RWPE1 (cell line): ENCODE data around the gene MTHFD2L.
A peak's percentile ranks its signal among the peaks of the same experiment; 100 is the strongest.

ENCODE experiments used
- CTCF ChIA-PET: fragments of 350-600 bp; sonication (Branson Sonifier 250); formaldehyde crosslinking; extraction: SDS; loops from one replicate; lab custom pipeline; 2021; lab: Yijun Ruan, JAX
- POLR2A ChIA-PET: fragments of 400-600 bp; formaldehyde crosslinking; extraction: SDS; loops from one replicate; lab custom pipeline; 2020; ENCODE audit warnings: antibody characterized with exemption; ENCODE audit not compliant: low non-redundant PET; lab: Yijun Ruan, JAX
- DNase-seq: peaks from one replicate; pipeline ENCODE4 v3.0.0; 2012; ENCODE audit warnings: low spot score
- H3K27ac ChIP-seq: fragments of 450-650 bp; 2 replicates; pipeline ENCODE4 v1.5.1; 2017
- TF ChIP-seq, protein P1 (sequence below): fragments of 450-650 bp; conservative IDR thresholded peaks from 2 replicates; pipeline ENCODE4 v1.5.1; 2017; ENCODE audit warnings: low read depth, mild to moderate bottlenecking

Gene MTHFD2L

DNA sequence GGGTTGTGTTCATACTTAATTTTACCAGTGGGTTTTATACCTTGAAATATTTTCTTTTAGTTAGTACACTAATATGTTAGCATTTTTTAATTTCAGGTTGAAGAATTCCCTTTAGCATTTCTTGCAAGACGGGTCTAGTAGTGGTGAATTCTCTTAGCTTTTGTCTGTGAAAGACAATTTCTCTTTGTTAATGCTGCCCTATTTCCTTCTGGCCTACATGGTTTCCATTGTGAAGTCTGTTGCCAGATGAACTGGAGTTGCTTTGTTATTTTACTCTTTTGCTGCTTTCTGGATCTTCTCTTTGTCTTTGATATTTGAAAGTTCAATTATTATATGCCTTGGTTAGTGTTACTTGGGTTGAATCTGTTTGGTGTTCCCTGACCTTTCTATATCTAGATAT, 25.0 kb upstream of the MTHFD2L start:
- POLR2A ChIA-PET = no interaction called here
- DNase-seq = no peak
- CTCF ChIA-PET = interaction anchor here (0.6 to 1.1 kb wide), 3 partner anchors 24 to 44 kb away, joined by 3 read pairs; no protein-coding TSS in a partner anchor
- no peak overlapping the region for H3K27ac ChIP-seq
- TF ChIP-seq, protein P1, sequence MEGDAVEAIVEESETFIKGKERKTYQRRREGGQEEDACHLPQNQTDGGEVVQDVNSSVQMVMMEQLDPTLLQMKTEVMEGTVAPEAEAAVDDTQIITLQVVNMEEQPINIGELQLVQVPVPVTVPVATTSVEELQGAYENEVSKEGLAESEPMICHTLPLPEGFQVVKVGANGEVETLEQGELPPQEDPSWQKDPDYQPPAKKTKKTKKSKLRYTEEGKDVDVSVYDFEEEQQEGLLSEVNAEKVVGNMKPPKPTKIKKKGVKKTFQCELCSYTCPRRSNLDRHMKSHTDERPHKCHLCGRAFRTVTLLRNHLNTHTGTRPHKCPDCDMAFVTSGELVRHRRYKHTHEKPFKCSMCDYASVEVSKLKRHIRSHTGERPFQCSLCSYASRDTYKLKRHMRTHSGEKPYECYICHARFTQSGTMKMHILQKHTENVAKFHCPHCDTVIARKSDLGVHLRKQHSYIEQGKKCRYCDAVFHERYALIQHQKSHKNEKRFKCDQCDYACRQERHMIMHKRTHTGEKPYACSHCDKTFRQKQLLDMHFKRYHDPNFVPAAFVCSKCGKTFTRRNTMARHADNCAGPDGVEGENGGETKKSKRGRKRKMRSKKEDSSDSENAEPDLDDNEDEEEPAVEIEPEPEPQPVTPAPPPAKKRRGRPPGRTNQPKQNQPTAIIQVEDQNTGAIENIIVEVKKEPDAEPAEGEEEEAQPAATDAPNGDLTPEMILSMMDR = no peak

DNA sequence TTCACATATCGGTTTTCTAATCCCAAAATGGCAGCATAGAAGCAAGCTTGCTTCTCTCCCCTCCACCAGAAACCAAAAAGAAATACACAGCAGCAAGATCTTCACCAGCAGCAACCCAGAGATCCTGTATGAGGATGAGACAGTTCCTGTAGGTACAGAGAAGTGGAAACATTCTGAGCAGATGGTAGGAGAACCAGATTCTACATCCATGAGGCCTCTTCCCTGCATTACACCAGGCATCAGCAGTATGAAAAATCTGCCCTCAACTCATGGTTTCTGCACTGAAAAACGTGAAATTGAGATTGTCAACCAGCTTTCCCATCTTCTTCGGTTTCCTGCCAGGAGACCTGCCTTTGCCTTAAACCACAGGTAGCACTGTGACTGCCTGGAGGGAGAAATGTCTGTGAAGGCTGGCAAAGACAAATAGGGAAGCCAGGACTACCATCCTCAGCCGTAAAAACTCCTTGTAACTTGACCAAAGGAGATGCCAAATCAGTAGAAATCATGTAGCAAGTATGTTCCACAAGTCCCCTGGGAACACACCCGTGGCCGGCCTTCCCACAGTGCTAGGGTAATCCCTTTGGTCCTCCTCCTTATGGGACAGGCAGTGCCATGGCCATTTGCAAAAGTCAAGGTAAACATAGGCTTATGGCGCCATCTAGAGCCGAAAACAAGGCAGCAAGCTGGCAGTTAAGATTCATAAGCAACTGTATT, 24.0 kb upstream of the MTHFD2L start:
- TF ChIP-seq, protein P1 = peak; percentile 80
- ChIA-PET POLR2A (no interaction called here), CTCF (interaction anchor here (0.5 to 1.6 kb wide), 19 partner anchors 13 to 1164 kb away, joined by 3 to 8 read pairs (median 3); partner anchors contain the start of genes CXCL2 and CXCL3)
- no peak overlapping the region for H3K27ac ChIP-seq
- peak; percentile 38 for DNase-seq

DNA sequence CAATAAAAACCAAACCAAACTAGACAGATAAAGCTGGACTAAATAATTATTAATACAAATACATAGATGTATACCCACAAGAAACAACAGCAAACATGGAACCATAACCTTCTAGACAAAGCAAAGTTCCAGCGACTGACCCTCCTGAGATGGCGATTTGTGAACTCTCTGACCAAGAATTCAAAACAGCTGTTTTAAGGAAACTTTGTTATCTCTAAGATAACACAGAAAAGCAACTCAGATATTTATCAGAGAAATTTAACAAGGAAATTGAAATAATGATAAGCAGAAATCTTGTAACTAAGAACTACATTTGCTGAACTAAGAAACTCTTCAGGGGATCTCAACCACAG, 23.4 kb upstream of the MTHFD2L start:
- H3K27ac ChIP-seq = no peak overlapping the region
- CTCF ChIA-PET = interaction anchor here (0.5 to 1.6 kb wide), 17 partner anchors 10 to 1165 kb away, joined by 3 to 8 read pairs (median 3); partner anchors contain the start of genes CXCL2 and CXCL3
- POLR2A ChIA-PET = no interaction called here
- DNase-seq = no peak
- TF ChIP-seq, protein P1 = peak; percentile 35; the same call in 1 of the 2 replicates

DNA sequence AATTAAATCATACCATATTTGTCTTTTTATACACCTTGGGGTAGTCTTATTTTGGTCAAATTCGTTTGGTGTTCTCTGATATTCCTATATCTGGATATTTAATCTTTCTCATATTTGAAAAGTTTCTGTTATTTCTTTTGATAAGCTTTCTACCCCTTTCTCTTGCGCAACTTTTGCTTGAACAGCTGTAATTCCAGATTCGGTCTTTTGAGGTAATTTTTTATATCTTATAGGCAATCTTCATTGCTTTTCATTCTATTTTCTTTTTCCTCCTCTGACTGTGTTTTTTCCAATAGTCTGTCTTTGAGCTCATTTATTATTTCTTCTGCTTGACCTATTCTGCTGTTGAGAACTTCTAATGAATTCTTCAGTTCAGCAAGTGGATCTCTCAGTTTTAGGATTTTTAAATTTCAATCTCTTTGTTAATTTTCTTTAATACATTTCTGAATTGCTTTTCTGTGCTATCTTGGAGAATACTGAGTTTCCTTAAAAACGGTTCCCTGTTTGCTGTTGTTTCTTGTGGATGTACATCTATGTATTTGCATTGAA, 11.3 kb upstream of the MTHFD2L start:
- TF ChIP-seq, protein P1 = no peak
- DNase-seq = no peak
- ChIA-PET CTCF (no interaction called here), POLR2A (no interaction called here)
- H3K27ac ChIP-seq = no peak overlapping the region

DNA sequence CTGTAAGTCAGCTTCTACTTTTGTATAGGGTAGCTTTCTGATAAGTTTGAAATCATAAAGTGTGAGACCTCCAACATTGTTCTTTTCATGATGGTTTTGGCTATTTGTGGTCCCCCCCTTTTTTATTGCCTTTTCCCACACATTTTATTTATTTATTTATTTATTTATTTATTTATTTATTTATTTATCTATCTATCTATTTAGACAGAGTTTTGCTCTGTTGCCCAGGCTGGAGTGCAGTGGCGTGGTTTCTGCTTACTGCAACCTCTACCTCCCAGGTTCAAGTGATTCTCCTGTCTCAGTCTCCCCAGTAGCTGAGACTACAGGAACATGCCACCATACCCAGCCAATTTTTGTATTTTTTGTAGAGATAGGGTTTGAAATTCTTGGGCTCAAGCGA, 9.7 kb upstream of the MTHFD2L start:
- no peak overlapping the region for H3K27ac ChIP-seq
- TF ChIP-seq, protein P1 = no peak
- ChIA-PET POLR2A (no interaction called here), CTCF (no interaction called here)
- DNase-seq = no peak

DNA sequence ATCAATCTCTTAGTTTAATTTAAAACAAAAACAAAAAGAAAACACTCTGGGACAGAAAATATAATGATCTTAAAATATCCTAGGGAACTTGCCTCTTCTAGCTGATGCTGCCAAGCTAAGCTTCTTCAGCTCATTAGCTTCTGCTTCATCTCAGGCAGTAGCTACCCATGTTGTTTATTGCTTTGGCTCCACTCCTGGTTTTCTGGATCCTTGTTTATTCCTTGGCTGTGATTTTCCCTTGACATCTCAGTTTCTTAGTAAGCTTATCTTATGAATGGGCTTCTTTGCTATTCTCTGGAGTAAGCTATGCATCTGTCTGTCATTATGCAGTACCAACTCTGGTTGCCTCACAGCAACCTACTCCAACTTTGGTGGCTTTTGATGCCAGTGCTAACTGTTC, 5.1 kb upstream of the MTHFD2L start:
- DNase-seq = no peak
- ChIA-PET POLR2A (no interaction called here), CTCF (interaction anchor here (0.5 to 0.9 kb wide), 4 partner anchors 13 to 418 kb away, joined by 3 to 4 read pairs (median 3); no protein-coding TSS in a partner anchor)
- TF ChIP-seq, protein P1 = no peak
- no peak overlapping the region for H3K27ac ChIP-seq
